Activated T-cell treated with anti-CD3 and anti-CD28 coated beads, Interleukin-2, amount 50 U/mL, for 72 hours (primary cell): Measurements from ENCODE around the gene DNAJC11. TPM values are rescaled to one million over a fixed set of nuclear protein-coding genes. Genes with fewer than 3 reads are reported as not detected.
"Not testable (repeated sequence)": the region's sequence is repeated elsewhere in the genome, so short reads cannot be mapped to it uniquely, and the experiment has no call there.

ENCODE experiments used
- ATAC-seq, 2 donors: fragments of 150-1000 bp; cut with Tn5 transposase; replicated peaks in 1 of 2; 2 replicates each; pipeline ENCODE4 v1.10.0; 2021; ENCODE audit warnings: moderate library complexity in 2 of 2, mild to moderate bottlenecking in 1 of 2
- DNase-seq, 2 donors: peaks; one replicate each; pipeline ENCODE4 v3.0.0; 2021 to 2022; ENCODE audit warnings: mixed read lengths in 1 of 2
- H3K27ac Mint-ChIP-seq: one replicate; pipeline ENCODE4 v1.8.0; 2022; ENCODE audit warnings: mild to moderate bottlenecking, moderate library complexity, mixed read lengths
- H3K27me3 Mint-ChIP-seq: one replicate; pipeline ENCODE4 v1.8.0; 2022; ENCODE audit warnings: low read depth, mixed read lengths
- H3K36me3 Mint-ChIP-seq, 2 donors: one replicate each; pipeline ENCODE4 v1.8.0; 2022; ENCODE audit warnings: mixed read lengths in 2 of 2, mild to moderate bottlenecking in 1 of 2; ENCODE audit not compliant: insufficient read depth in 2 of 2
- H3K4me1 Mint-ChIP-seq: one replicate; pipeline ENCODE4 v1.8.0; 2022; ENCODE audit warnings: low read depth, mixed read lengths
- H3K4me3 Mint-ChIP-seq, 2 donors: one replicate each; pipeline ENCODE4 v1.8.0; 2022; ENCODE audit warnings: mild to moderate bottlenecking in 2 of 2, mixed read lengths in 2 of 2, moderate library complexity in 2 of 2
- H3K9me3 Mint-ChIP-seq, 2 donors: one replicate each; pipeline ENCODE4 v1.8.0; 2022; ENCODE audit warnings: mixed read lengths in 2 of 2
- total RNA-seq, 2 donors: library from RNA; stranded (reverse); gene quantifications; one replicate each; pipeline ENCODE4 v1.2.3, GENCODE V29; 2022

DNAJC11 gene
- total RNA-seq, 2 donors from 2014 or later, result 39.7 to 56.0 TPM

DNA sequence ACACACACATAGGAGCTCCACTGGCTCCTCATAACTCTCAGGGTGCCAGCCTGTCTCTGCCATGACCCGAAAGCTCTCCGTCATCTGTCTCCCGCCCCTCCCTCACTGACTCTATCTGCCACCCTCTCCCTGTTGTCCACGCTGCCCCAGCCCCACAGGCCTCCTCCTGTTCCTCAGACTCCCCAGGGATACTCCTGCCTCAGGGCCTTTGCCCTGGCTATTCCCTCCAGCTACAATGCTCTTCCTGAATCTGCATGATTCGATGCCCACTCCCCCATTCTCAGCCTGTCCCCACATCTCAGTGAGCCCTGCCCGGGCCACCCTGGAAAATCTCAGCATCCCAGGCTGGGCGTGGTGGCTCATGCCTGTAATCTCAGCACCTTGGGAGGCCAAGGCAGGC lies 24.6 kb upstream of the DNAJC11 start:
- H3K4me1 Mint-ChIP-seq, result no peaks in the 10 kb centered on the region
- no peak overlapping the region for H3K27ac Mint-ChIP-seq
- ATAC-seq (no peak), DNase-seq (no peak)
- no peaks in the 10 kb centered on the region for H3K9me3 Mint-ChIP-seq
- peaks cover 30% of the 10 kb centered on the region for H3K27me3 Mint-ChIP-seq
- H3K4me3 Mint-ChIP-seq, result no peak overlapping the region
- H3K36me3 Mint-ChIP-seq, result no peaks in the 10 kb centered on the region

DNA sequence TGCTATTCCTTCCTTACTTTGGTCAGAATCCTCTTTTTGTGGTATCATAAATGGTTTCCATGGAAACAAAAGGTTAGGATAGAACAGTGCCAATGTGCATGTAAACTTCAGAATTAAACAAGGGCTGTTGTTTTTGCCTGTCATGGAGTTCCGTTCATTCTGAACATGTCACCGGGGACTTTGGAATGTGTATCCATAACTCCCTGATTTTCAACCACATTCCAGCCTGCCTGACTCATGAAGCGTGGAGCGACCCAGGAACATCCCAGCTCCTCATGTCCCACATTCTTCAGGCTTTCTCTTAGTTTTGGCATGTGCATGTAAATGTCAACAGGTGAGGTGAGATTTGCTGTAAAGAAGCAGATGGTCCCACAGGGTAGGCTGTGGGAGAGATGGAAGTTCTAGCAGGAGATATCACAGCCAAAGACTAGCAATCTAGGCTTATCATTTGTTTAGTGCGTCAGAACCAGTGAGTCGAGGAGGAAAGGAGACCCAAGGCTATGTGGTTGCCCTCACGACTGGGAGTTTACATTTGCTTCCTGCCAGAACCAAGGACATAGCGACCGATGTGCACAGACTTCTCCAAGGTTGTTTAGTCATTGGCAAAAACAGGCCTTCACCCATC lies 23.0 kb upstream of the DNAJC11 start:
- Mint-ChIP-seq H3K4me3 (no peak overlapping the region), H3K4me1 (no peaks in the 10 kb centered on the region), H3K27ac (no peak overlapping the region), H3K36me3 (no peaks in the 10 kb centered on the region), H3K27me3 (peaks cover 15% of the 10 kb centered on the region), H3K9me3 (no peaks in the 10 kb centered on the region)
- DNase-seq (no peak), ATAC-seq (no peak)

DNA sequence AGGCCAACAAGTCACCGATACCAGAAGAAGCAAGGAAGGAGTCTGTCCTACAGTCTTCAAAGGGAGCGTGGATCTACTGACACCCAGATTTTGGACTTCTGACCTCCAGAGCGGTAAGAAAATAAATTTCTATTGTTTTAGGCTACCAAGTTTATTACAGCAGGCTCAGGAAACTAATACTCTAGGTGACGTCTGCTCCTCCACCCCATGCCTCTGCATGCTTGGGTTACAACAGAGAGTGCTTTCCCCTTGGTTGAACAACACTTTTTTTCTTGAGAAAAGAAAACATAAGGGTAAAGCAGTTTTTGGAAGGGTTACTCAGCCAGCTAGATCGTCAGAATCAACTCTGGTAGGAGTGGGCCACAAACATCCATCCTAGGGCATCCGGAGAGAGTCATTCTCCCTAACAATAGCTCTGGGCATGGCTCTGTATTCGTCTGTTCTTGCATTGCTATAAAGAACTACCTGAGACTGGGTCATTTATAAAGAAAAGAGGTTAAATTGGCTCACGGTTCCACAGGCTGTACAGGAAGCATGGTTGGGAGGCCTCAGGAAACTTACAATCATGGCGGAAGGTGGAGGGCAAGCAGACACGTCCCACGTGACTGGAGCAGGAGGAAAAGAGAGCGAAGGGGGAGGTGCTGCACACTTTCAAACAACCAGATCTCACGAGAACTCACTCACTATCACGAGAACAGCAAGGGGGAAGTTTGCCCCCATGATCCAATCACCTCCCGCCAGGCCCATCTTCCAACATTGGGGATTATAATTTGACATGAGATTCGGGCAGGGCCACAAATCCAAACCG lies 22.2 kb upstream of the DNAJC11 start:
- no peaks in the 10 kb centered on the region for H3K36me3 Mint-ChIP-seq
- no peaks in the 10 kb centered on the region for H3K4me1 Mint-ChIP-seq
- H3K27ac Mint-ChIP-seq, result no peak overlapping the region

DNA sequence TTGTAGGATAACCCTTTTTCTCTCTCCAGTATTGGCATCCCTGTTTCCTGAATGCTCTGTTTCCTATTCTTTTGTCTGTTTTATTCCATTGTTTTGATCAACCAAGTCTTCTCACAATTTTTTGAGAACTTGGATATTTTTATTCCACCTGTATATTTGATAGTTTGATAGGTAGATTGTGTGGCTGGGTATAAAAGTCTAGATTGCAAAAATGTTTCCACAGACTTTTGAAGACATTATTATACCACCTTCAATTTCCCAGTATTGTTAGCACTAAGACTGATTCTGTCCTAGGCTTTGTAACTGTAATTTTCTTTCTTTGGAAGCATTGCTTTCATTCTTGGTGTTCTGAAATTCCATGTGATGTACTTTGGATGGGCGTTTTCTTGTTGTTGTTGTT lies 9.6 kb upstream of the DNAJC11 start:
- no peak overlapping the region for H3K27ac Mint-ChIP-seq
- H3K4me3 Mint-ChIP-seq, result no peak overlapping the region
- H3K27me3 Mint-ChIP-seq, result peaks cover 10% of the 10 kb centered on the region
- H3K9me3 Mint-ChIP-seq, result peaks cover 4 to 7% of the 10 kb centered on the region in 2 donors
- ATAC-seq (no peak), DNase-seq (no peak)
- H3K4me1 Mint-ChIP-seq, result no peaks in the 10 kb centered on the region
- peaks cover 5 to 10% of the 10 kb centered on the region in 2 donors for H3K36me3 Mint-ChIP-seq

More for the DNA sequence above, 22.2 kb upstream of the DNAJC11 start:
- Mint-ChIP-seq H3K9me3 (no peaks in the 10 kb centered on the region), H3K4me3 (no peak overlapping the region), H3K27me3 (peaks cover 15% of the 10 kb centered on the region)
- ATAC-seq (no peak), DNase-seq (no peak)

DNA sequence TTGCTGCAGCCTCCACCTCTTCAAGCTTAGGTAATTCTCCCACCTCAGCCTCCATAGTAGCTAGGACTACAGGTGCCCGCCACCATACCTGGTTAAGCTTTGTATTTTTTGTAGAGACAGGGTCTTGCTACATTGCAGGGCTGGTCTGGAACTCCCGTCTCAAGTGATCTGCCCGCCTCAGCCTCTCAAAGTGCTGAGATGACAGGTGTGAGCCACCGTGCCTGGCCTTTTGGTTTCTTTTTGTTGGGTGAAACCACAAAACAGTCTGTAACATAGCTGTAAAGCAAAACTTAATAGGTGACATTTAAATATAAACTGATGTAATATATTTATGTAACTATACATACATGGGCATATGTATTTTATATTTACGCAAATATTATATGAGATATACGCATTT lies 3.1 kb upstream of the DNAJC11 start:
- peaks cover 10% of the 10 kb centered on the region for H3K27me3 Mint-ChIP-seq
- peaks cover 24% of the 10 kb centered on the region for H3K4me1 Mint-ChIP-seq
- ATAC-seq (no peak), DNase-seq (no peak)
- H3K4me3 Mint-ChIP-seq, result no peak overlapping the region
- H3K27ac Mint-ChIP-seq, result no peak overlapping the region
- H3K9me3 Mint-ChIP-seq, result no peaks in the 10 kb centered on the region
- peaks cover 2% of the 10 kb centered on the region in 2 donors for H3K36me3 Mint-ChIP-seq

DNA sequence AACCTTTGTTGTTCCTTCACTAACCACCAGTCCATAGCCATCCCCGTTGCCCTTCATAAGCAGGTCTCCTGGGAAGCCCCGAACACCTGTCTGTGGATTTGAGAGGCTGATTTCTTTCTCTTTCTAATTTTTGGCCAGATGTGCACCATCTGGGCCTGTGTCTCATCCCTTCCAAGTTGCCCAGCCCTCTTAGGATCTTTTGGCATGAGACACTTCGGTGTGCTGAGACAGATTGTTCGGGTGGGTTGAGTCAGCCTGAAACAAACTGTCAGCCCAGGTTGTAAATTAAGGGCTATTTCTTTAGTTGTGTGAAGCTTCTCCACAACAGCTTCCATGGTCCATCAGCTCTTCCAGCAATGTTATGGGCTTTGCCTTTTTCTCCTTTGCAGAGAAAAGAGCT lies 1.4 kb upstream of the DNAJC11 start:
- ATAC-seq (no peak), DNase-seq (no peak)
- no peaks in the 10 kb centered on the region for H3K9me3 Mint-ChIP-seq
- H3K27me3 Mint-ChIP-seq, result no peaks in the 10 kb centered on the region
- H3K27ac Mint-ChIP-seq, result peak overlapping the region; percentile 67
- peaks cover 29% of the 10 kb centered on the region for H3K4me1 Mint-ChIP-seq
- peak overlapping the region; percentile 48 to 64 for H3K4me3 Mint-ChIP-seq
- peaks cover 2% of the 10 kb centered on the region in 2 donors for H3K36me3 Mint-ChIP-seq

DNA sequence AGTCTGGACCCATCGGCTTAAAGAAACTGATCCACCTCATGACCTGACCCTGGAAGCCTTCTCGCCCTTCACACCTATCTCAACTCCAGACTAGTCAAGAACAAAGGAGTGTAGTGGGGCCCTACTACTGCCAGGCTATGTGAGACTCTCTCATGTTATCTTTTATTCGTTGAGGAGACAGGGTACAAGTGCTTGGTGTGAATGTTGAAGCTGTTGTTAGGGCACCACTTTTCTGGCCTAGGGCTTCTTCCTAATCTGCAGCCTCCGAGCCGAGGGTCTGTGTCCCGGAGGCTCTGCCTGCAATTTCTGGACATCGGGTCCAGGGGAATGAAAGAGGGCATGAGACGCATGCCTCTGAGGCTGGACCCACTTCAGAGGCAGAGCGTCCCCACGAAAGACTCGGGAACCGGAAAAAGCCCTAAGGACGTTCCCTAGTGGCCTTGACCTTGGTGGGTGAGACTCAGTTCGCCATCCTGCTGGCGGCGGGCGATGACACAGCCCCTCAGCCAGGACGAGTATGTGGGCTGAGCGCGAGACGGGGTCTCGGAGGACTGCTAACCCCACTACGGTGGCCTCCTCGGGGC lies 671 bp downstream of the DNAJC11 start:
- H3K4me3 Mint-ChIP-seq, result peak overlapping the region; percentile 92 to 93
- H3K9me3 Mint-ChIP-seq, result no peaks in the 10 kb centered on the region
- ATAC-seq (no peak), DNase-seq (no peak)
- peaks cover 33% of the 10 kb centered on the region for H3K4me1 Mint-ChIP-seq
- no peaks in the 10 kb centered on the region for H3K27me3 Mint-ChIP-seq
- H3K36me3 Mint-ChIP-seq, result peaks cover 2 to 3% of the 10 kb centered on the region in 2 donors
- peak overlapping the region; percentile 53 for H3K27ac Mint-ChIP-seq

DNA sequence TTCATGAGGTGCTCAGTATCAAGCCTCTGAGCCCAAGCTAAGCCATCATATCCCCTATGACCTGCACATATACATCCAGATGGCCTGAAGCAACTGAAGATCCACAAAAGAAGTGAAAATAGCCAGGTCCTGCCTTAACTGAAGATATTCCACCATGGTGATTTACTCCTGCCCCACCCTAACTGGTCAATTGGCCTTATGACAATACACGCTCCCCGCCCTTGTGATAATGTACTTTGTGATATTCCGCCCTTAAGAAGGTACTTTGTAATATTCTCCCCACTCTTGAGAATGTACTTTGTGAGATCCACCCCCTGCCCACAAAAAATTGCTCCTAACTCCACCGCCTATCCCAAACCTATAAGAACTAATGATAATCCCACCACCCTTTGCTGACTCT lies 1.7 kb downstream of the DNAJC11 start:
- H3K36me3 Mint-ChIP-seq, DNase-seq, H3K9me3 Mint-ChIP-seq, H3K27me3 Mint-ChIP-seq, ATAC-seq: not testable (repeated sequence)
- H3K27ac Mint-ChIP-seq, result peak overlapping the region; percentile 53
- H3K4me1 Mint-ChIP-seq, result peaks cover 33% of the 10 kb centered on the region
- peak overlapping the region; percentile 38 to 93 for H3K4me3 Mint-ChIP-seq

DNA sequence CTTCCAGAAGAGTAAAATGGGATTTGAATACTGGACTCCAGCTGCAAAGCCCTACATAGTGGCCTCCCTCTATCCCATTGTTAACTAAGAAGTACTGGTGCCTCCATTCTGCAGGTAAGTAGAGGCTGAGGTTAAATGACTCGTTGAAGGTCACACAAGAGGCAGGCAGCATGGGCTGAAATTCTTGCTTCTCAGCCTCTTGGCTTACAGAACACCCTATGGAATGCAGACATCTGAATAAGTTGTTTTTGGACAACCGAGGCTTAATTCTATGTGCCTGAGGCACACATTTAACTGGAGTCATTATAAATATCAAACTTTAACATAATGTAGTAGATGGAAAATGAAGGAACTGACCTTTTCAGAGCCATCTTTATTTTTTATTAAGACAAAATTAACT lies 5.7 kb downstream of the DNAJC11 start:
- no peak for DNase-seq
- Mint-ChIP-seq H3K9me3 (no peaks in the 10 kb centered on the region), H3K4me1 (peaks cover 20% of the 10 kb centered on the region), H3K27me3 (no peaks in the 10 kb centered on the region), H3K27ac (no peak overlapping the region), H3K36me3 (peaks cover 0 to 1% of the 10 kb centered on the region in 2 donors), H3K4me3 (no peak overlapping the region)
- ATAC-seq, result no peak

DNA sequence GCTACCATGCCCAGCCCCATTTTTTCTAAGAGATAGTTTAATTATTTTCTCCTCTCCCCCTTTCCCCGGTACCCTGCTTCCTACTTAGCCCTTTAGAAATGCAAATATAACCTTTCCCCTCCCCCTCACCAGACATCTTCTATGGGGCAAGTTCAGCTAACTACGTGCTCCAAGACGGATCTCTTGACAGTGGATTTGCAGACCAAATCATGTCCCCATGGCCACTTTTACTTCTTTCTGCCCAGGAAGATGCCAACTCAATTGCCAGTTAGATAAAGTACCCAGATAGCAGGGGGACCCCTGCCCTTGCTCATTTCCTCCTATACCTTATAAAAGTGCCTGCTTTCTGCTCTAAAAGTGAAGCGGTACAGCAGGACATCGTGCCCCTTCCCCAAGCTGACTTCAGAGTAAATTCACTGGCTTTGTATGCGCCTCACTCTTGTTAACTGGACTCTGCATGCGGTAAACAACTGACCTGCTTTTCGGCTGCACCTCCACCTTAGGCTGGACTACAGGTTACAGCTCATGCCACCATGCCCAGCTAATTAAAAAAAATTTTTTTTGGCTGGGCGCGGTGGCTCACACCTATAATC lies 7.4 kb downstream of the DNAJC11 start:
- peaks cover 7% of the 10 kb centered on the region for H3K4me1 Mint-ChIP-seq
- H3K9me3 Mint-ChIP-seq, result no peaks in the 10 kb centered on the region
- H3K36me3 Mint-ChIP-seq, result peaks cover 0 to 1% of the 10 kb centered on the region in 2 donors
- no peak for DNase-seq
- H3K27ac Mint-ChIP-seq, result no peak overlapping the region
- no peaks in the 10 kb centered on the region for H3K27me3 Mint-ChIP-seq
- no peak for ATAC-seq
- no peak overlapping the region for H3K4me3 Mint-ChIP-seq

DNA sequence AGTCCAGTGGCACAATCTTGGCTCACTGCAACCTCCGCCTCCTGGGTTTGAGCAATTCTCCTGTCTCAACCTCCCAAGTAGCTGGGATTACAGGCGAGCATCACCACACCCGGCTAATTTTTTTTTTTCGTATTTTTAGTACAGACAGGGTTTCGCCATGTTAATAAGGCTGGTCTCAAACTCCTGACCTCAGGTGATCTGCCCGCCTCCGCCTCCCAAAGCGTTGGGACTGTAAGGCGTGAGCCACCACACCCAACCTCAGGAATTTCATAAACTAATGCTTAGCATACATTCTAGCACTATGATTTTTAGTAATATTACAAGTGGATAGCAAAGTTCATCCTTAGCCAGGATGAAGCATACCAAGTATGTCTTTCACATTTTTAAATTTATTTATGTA lies 8.7 kb downstream of the DNAJC11 start:
- no peak for DNase-seq
- H3K36me3 Mint-ChIP-seq, result peaks cover 0 to 1% of the 10 kb centered on the region in 2 donors

DNA sequence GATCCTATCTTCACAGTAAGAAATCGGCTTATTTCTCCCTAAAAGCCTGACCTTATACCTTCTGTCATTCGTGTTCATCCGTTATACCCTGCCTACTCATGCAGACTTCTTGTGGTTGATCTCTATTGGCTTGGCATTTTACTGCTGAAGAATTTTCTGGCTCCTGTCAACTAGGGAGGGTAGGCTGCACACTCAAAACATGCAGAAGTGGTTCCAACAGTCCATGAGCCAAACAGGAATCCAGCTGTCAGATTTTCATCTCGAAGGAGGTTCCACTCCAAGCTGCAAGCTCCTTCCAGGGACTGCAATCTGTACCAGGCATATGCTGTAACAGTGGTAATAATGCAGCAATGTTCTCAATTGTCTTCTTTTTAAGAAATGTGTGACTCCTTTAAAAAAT lies 10.1 kb downstream of the DNAJC11 start:
- Mint-ChIP-seq H3K9me3 (no peaks in the 10 kb centered on the region), H3K4me3 (no peak overlapping the region), H3K27me3 (no peaks in the 10 kb centered on the region), H3K36me3 (peaks cover 0 to 1% of the 10 kb centered on the region in 2 donors), H3K4me1 (peaks cover 10% of the 10 kb centered on the region), H3K27ac (no peak overlapping the region)
- no peak for ATAC-seq
- no peak for DNase-seq

More for the DNA sequence above, 8.7 kb downstream of the DNAJC11 start:
- ATAC-seq, result no peak
- H3K27me3 Mint-ChIP-seq, result no peaks in the 10 kb centered on the region
- peaks cover 15% of the 10 kb centered on the region for H3K4me1 Mint-ChIP-seq
- no peak overlapping the region for H3K27ac Mint-ChIP-seq
- no peaks in the 10 kb centered on the region for H3K9me3 Mint-ChIP-seq
- no peak overlapping the region for H3K4me3 Mint-ChIP-seq

DNA sequence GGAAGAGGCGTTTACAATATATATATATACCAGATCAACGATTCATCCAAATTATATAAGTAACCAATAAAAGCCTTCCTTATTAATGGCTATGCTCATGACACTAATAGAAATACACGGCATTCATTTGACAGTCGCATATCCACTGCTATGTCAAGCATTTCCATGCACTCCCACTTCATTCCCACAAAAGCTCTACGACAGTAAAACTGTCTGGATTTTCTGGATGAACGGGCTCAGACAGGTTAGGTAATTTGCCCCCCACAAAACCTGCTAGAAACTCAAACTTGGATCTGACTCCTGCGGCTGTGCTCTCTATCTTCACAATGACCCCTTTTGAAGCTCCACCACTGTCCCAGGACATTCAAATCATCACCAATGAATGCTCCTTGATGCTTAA lies 11.4 kb downstream of the DNAJC11 start:
- peaks cover 10% of the 10 kb centered on the region for H3K4me1 Mint-ChIP-seq
- H3K9me3 Mint-ChIP-seq, result no peaks in the 10 kb centered on the region
- H3K36me3 Mint-ChIP-seq, result no peaks in the 10 kb centered on the region
- H3K4me3 Mint-ChIP-seq, result no peak overlapping the region
- no peaks in the 10 kb centered on the region for H3K27me3 Mint-ChIP-seq
- ATAC-seq (no peak), DNase-seq (no peak)
- H3K27ac Mint-ChIP-seq, result no peak overlapping the region
